DND-41 (cell line): Measurements from ENCODE around the gene OTX2.

Experiments used
- EZH2 ChIP-seq: IDR thresholded peaks from 3 replicates; pipeline ENCODE4 v1.6.1; 2012; ENCODE audit warnings: borderline replicate concordance, low read depth, mild to moderate bottlenecking, moderate library complexity, low read length, inconsistent platforms; ENCODE audit not compliant: severe bottlenecking
- TF ChIP-seq, protein P1 (sequence below): IDR thresholded peaks from 2 replicates; pipeline ENCODE4 v1.5.1; 2012; ENCODE audit warnings: borderline replicate concordance, low read length, moderate library complexity, mild to moderate bottlenecking; ENCODE audit not compliant: poor library complexity, severe bottlenecking; ENCODE audit errors: extremely low read depth

DNA sequence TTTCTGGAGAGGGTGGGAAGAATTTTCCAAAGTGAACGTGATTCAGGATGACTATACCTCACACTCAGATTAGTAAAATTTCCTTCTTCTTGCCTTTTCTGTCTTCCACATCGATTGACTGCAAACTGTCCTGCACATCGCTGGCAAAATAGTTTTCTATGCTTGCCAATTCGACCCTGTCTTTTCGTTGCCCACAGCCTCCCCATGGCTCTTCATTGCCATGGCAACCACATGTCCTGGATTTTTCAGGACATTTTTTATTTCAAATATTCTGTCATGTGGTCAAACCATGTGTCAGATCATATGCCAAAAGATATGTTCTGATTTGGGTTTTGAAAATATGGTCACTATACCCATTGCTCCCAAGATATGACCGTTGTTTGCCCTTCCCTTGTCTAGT, 46.9 kb upstream of the OTX2 start:
- TF ChIP-seq, protein P1, sequence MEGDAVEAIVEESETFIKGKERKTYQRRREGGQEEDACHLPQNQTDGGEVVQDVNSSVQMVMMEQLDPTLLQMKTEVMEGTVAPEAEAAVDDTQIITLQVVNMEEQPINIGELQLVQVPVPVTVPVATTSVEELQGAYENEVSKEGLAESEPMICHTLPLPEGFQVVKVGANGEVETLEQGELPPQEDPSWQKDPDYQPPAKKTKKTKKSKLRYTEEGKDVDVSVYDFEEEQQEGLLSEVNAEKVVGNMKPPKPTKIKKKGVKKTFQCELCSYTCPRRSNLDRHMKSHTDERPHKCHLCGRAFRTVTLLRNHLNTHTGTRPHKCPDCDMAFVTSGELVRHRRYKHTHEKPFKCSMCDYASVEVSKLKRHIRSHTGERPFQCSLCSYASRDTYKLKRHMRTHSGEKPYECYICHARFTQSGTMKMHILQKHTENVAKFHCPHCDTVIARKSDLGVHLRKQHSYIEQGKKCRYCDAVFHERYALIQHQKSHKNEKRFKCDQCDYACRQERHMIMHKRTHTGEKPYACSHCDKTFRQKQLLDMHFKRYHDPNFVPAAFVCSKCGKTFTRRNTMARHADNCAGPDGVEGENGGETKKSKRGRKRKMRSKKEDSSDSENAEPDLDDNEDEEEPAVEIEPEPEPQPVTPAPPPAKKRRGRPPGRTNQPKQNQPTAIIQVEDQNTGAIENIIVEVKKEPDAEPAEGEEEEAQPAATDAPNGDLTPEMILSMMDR = no peak
- no peak for TF ChIP-seq EZH2
